Right lung (tissue), 5 donors: ENCODE measurements around the gene ST6GALNAC2. TPM values are rescaled to one million over a fixed set of nuclear protein-coding genes. Genes with fewer than 3 reads are reported as not detected.
A peak's percentile ranks its signal among the peaks of the same experiment; 100 is the strongest.

Experiments
- DNase-seq, 2 donors: peaks; one replicate each; pipeline ENCODE4 v3.0.0-alpha.2; 2013
- polyA plus RNA-seq, 5 donors: library from polyadenylated mRNA; unstranded; fragments of 120-200 nt; gene quantifications; one replicate each; pipeline versions ENCODE4 v1.2.1 to v1.2.3, GENCODE V29; 2013; ENCODE audit warnings: inconsistent platforms in 1 of 5, low replicate concordance in 1 of 5; ENCODE audit not compliant: insufficient read length in 5 of 5, insufficient read depth in 1 of 5

ST6GALNAC2 gene
- polyA plus RNA-seq, 5 donors, result 1.2 to 6.2 (median 4.0) TPM

- no peak for DNase-seq
These were observed 28.8 kb downstream of the ST6GALNAC2 start for GRCh38 chr17:76556765-76557367.

- DNase-seq, result no peak
These were observed 31.5 kb downstream of the ST6GALNAC2 start for GRCh38 chr17:76554131-76554530.

GRCh38 chr17:76553178-76553908 is 32.3 kb downstream of the ST6GALNAC2 start:
- DNase-seq, result no peak

- DNase-seq, result no peak
These were observed 34.0 kb downstream of the ST6GALNAC2 start for GRCh38 chr17:76551685-76552084.

- no peak for DNase-seq
These were observed 34.7 kb downstream of the ST6GALNAC2 start for GRCh38 chr17:76550712-76551615.

- DNase-seq, result no peak
These were observed 36.1 kb downstream of the ST6GALNAC2 start for GRCh38 chr17:76549539-76549938.

GRCh38 chr17:76549215-76549518 is 36.5 kb downstream of the ST6GALNAC2 start:
- DNase-seq, result no peak

- DNase-seq, result no peak
These were observed 37.1 kb downstream of the ST6GALNAC2 start for GRCh38 chr17:76548378-76549214.

- no peak for DNase-seq
These were observed 37.9 kb downstream of the ST6GALNAC2 start for GRCh38 chr17:76547642-76548202.

- peak in 1 of 2 donors; percentile 58 for DNase-seq
These were observed 38.4 kb downstream of the ST6GALNAC2 start for GRCh38 chr17:76547183-76547641.

- no peak for DNase-seq
These were observed 39.0 kb downstream of the ST6GALNAC2 start for GRCh38 chr17:76546556-76547182.

- no peak for DNase-seq
These were observed 39.6 kb downstream of the ST6GALNAC2 start for GRCh38 chr17:76545918-76546555.

GRCh38 chr17:76544546-76545365 is 40.9 kb downstream of the ST6GALNAC2 start:
- DNase-seq, result no peak

- no peak for DNase-seq
These were observed 41.7 kb downstream of the ST6GALNAC2 start for GRCh38 chr17:76543826-76544545.

GRCh38 chr17:76543482-76543825 is 42.2 kb downstream of the ST6GALNAC2 start:
- no peak for DNase-seq

- no peak for DNase-seq
These were observed 42.7 kb downstream of the ST6GALNAC2 start for GRCh38 chr17:76542984-76543383.

GRCh38 chr17:76542566-76542971 is 43.1 kb downstream of the ST6GALNAC2 start:
- DNase-seq, result no peak

GRCh38 chr17:76541739-76542454 is 43.8 kb downstream of the ST6GALNAC2 start:
- no peak for DNase-seq
